Stimulated activated CD8-positive, alpha-beta memory T cell treated with anti-CD3 and anti-CD28 coated beads, Interleukin-15, amount 100 ng/mL, for 1 hour (primary cell): ENCODE results near the gene GRID2IP.

ENCODE experiments used
- DNase-seq: peaks from one replicate; pipeline ENCODE4 v3.0.0-alpha.2; 2020; ENCODE audit warnings: low read depth

GRID2IP gene

GRCh38 chr7:6562106-6562505 is 10.8 kb upstream of the GRID2IP start:
- no peak for DNase-seq

DNA sequence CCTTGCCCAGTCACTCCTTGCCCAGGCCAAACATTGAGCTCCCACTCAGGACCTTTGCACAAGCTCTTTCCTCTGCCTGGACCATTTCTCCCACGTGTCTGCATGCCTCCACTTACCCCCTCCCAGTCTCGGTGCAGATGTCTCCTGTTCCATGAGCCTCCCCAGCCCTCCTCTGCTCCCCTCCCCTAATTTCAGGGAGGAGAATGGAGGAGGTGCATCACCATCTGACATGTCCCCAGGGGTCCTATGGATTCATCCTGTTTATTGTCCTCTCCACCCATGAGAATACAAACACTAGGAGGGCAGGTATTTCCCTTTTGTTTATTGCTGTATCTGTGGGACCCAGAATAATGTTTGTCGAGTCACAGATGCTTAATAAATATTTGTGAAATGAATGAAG is 8.6 kb upstream of the GRID2IP start:
- DNase-seq: no peak

GRCh38 chr7:6558837-6559236 is 7.6 kb upstream of the GRID2IP start:
- no peak for DNase-seq

DNA sequence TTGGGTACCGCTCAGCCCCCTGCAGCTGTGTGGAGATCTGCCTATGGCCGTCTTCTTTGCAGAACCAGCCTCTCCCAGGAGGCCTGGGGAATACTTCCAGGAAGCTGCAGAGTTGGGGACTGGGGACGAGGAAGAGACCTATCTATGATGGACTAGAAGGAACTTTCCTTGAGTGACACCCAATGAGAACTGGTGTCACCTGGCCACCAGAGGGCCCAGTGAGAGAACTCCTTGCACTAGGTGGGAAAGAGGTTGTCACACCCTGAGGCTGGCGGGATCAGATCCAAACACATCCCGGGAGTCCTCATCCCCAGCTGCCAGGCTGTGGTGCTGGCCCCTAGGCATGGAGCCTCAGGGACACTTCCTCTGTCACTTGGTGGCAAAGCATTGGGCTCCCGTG is 4.9 kb upstream of the GRID2IP start:
- DNase-seq: no peak

- DNase-seq: no peak
Measured at GRCh38 chr7:6554848-6555247, 3.6 kb upstream of the GRID2IP start.

- DNase-seq: no peak
Measured at GRCh38 chr7:6553448-6554044, 2.3 kb upstream of the GRID2IP start.

GRCh38 chr7:6547400-6547799 is 3.9 kb downstream of the GRID2IP start:
- no peak for DNase-seq

GRCh38 chr7:6546498-6547251 is 4.6 kb downstream of the GRID2IP start:
- DNase-seq: no peak

- DNase-seq: no peak
Measured at GRCh38 chr7:6545398-6546126, 5.7 kb downstream of the GRID2IP start.

DNA sequence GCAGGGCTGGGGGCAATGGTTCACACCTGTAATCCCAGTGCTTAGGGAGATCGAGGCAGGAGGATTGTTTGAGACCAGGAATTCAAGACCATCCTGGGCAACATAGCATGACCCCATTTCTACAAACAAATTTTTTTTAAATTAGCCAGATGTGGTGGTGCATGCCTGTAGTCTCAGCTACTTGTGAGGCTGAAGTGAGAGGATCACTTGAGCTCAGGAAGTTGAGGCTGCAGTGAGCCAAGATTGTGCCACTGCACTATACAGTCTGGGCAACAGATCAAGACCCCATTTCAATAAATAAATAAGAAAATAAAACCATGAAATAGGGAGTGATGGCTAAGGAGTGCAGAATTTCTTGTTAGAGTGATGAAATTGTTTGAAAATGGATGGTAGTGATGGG is 8.9 kb downstream of the GRID2IP start:
- DNase-seq: no peak

DNA sequence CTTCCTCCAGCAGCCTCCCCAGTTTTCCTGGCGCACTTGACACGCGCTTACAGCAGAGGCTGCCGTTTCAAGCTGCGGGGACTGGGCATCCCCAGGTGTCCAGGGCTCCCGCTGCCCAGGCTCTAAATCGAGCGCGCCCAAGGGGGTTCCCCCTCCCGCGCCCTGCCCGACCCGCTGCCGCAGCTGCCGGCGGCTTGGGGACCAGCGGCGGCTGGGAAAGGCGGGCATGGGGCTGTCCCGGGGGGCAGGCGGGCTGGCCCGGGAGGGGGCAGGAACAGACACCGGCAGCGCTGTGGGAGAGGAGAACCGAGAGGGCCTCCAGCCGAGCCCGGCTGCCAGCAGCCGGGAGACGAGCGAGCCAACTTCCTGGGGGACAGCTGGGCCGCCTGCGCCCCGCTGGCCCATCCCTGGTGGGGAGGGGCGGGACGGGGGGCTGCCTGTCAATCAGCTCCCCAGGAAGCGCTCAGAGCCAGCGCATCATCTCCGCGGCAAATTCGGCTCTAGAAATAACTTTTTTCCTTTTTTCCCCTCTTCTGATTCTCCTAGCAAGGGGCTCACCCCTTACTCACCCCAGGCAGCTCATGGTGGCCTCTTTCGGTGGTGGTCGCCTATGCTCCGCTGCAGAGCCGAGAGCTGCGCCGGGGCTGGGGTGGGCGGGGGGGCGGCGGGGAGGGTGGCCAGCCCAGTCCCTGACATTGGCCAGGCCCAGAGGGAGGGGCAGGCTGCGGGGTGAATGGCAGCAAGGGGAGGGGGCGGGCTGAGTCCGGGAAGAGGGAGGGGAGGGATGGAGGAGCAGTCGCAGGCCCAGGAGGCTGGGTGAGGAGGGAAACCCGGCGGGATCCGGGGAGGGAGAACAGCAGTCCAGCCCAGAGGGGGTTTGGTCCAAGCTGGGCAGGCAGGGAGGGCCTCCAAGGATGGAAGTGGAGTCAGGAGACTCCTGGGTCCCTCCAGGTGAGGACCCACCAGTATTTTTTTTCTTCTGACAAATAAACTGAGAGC is 14.7 kb downstream of the GRID2IP start:
- no peak for DNase-seq

- DNase-seq: no peak
Measured at GRCh38 chr7:6533893-6534495, 17.3 kb downstream of the GRID2IP start.

DNA sequence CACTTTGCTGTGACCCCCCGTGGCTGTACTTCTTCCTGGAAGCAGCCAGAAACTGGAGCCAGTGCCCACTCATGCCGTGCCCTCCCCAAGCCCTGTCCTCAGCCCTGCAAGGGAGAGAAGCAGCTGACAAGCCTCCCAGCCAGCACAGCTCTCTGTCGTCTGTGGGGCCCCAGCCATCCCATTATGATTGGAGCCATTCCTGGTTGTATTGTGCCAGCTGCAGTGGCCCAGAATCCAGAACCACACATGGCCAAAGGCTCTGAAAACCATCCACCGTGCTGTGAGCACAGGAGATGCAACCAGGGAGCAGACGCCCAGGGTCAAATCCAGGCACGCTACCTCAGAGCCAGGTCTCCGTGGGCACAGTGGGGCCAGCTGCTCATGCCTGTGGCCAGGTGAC is 18.7 kb downstream of the GRID2IP start:
- no peak for DNase-seq

GRCh38 chr7:6531492-6532279 is 19.6 kb downstream of the GRID2IP start:
- no peak for DNase-seq

DNA sequence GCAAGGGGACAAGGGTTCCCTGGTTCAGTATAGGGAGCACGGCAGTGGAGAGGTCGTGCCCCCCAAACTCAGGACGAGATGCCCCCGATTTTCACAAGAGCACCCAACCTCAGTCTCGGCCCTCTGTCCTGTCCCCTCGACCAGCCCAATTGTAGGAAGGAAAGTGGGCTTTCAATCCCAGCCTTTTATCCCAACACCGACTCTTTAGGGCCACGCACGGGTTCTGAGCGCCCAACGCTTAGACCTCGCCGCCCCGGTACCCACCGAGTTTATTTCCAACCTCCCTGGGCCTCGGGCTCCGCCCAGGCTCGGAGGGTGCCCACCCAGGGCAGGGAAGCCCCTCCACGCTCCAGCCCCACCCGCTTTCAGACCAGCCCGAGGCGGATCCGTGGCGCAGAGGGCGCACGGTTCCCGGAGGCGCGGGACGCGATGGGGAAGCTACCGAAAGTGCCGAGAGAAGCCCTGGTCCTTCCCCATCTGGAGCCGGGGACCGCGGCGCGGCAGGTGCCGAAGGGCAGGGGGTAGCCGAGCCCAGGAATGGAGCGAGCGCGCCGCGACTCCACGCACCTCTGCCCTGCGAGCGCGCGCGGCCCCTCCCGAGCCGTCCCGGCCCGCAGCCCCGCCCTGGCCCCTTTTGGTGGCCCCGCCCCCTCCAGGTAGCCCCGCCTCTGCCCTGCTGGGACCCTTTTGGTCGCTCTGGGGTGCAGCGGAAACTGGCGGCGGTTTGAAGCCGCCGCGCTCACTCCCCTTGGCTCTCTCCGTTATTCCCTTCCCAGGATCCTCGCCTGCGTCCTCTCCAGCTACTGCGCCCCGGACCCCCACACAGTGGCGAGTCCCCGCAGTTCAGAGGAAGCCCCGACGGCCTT is 20.4 kb downstream of the GRID2IP start:
- peak; percentile 63 for DNase-seq

DNA sequence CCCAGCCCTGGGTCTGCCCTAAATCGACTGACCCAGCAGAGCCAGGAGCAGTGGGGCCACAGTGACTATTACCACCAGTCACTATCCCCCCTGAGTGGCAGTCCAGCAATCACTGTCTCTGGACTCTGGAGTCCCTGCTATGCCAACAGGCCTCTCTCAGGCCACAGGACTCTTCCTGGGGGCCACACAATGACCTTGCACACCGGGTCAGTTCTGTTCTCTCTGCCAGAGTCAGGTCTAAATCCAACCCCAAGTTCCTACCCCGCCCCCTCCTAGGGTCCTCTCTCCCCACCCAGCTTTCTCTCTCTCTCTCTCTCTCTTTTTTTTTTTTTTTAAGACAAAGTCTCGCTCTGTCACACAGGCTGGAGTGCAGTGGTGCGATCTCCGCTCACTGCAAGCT is 21.6 kb downstream of the GRID2IP start:
- DNase-seq: no peak

- DNase-seq: no peak
Measured at GRCh38 chr7:6528401-6529130, 22.7 kb downstream of the GRID2IP start.

DNA sequence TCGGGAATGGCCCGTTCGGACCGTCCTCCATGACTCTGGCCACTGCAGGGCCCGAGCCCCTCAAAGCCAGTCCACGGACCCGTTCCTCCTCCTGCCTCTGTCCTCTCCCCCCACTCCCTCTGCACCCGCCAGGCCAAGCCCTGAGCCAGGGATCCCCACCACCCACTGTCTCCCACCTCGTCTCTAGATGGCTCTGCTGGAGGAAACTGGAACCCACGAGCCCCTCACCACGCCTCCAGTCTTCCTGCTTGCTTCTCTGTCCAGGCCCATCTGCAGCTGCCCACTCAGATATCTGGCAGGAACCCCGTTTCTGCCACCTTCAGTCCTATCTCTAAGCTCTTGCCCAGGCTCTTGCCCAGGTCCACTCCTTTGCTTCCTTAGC is 24.3 kb downstream of the GRID2IP start:
- DNase-seq: no peak
